ENCODE measurements around the gene KCNE4.
"Not testable (repeated sequence)": the region's sequence is repeated elsewhere in the genome, so short reads cannot be mapped to it uniquely, and the experiment has no call there.

DNA sequence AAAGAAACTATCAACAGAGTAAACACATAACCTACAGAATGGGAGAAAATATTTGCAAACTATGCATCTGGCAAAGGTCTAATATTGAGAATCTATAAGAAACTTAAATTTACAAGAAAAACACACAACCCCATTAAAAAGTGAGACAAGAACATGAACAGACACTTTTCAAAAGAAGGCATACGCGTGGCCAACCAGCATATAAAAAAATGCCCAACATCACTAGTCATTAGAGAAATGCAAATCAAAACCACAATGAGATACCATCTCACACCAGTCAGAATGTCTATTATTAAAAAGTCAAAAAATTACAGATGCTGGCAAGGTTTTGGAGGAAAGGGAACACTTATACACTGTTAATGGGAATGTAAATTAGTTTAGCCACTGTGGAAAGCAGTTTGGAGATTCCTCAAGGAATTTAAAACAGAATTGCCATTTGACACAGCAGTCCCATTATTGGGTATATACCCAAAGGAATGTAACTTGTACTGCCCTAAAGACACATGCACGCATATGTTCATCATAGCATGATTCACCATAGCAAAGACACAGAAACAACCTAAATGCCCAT is 28.9 kb downstream of the KCNE4 start:
- TF ChIP-seq POLR2A, POLR2AphosphoS5 (IDR thresholded peaks at IDR 0.05; ENCODE audit: low read depth, low read length): not testable (repeated sequence)

All from GM12892 (cell line).